GM23338 (cell line): ENCODE data around the gene ACRBP. TPM values are rescaled to one million over a fixed set of nuclear protein-coding genes. Genes with fewer than 3 reads are reported as not detected.

Experiments used
- ATAC-seq: fragments of 200-7000 bp; cut with Tn5 transposase; 3 replicates; pipeline ENCODE4 v1.9.1; 2020
- DNase-seq: peaks from one replicate; pipeline ENCODE4 v3.0.0-alpha.2; 2015; ENCODE audit warnings: low spot score
- H2AFZ ChIP-seq: fragments of 200-600 bp; sonication (generic); 2 replicates; pipeline ENCODE4 v1.8.0; 2016; ENCODE audit warnings: antibody characterized with exemption, mild to moderate bottlenecking, moderate library complexity
- H3F3A ChIP-seq: fragments of 200-600 bp; sonication (generic); replicated peaks from 2 replicates; pipeline ENCODE4 v1.8.0; 2017; ENCODE audit warnings: antibody characterized with exemption, mixed run types, low read depth
- H3K27ac ChIP-seq: fragments of 200-600 bp; sonication (generic); 2 replicates; pipeline ENCODE4 v1.6.1; 2016; ENCODE audit warnings: low read depth
- H3K27me3 ChIP-seq: fragments of 200-600 bp; sonication (generic); 2 replicates; pipeline ENCODE4 v1.8.0; 2016; ENCODE audit warnings: mild to moderate bottlenecking, mixed run types, moderate library complexity; ENCODE audit not compliant: insufficient read depth
- H3K36me3 ChIP-seq: fragments of 200-600 bp; sonication (generic); 2 replicates; pipeline ENCODE4 v1.8.0; 2016; ENCODE audit warnings: mild to moderate bottlenecking; ENCODE audit not compliant: insufficient read depth
- H3K4me1 ChIP-seq: fragments of 200-600 bp; sonication (generic); 2 replicates; pipeline ENCODE4 v1.8.0; 2016; ENCODE audit warnings: mild to moderate bottlenecking, moderate library complexity; ENCODE audit not compliant: insufficient read depth
- H3K4me2 ChIP-seq: fragments of 200-600 bp; sonication (generic); 2 replicates; pipeline ENCODE4 v1.7.1; 2017; ENCODE audit warnings: mixed run types
- H3K4me3 ChIP-seq: fragments of 200-600 bp; sonication (generic); 2 replicates; pipeline ENCODE4 v1.6.1; 2016; ENCODE audit warnings: mixed run types
- H3K79me2 ChIP-seq: fragments of 200-600 bp; sonication (generic); replicated peaks from 2 replicates; pipeline ENCODE4 v1.8.0; 2017; ENCODE audit warnings: mild to moderate bottlenecking; ENCODE audit not compliant: insufficient read depth
- H3K9me2 ChIP-seq: fragments of 200-600 bp; sonication (generic); 2 replicates; pipeline ENCODE4 v1.8.0; 2017; ENCODE audit not compliant: insufficient read depth
- H4K20me1 ChIP-seq: fragments of 200-600 bp; sonication (generic); replicated peaks from 2 replicates; pipeline ENCODE4 v1.8.0; 2017; ENCODE audit warnings: mild to moderate bottlenecking; ENCODE audit not compliant: insufficient read depth
- H3K27ac Mint-ChIP-seq: 2 replicates; pipeline ENCODE4 v1.8.0; 2020; ENCODE audit warnings: inconsistent platforms, mild to moderate bottlenecking, moderate library complexity, mixed read lengths
- H3K27me3 Mint-ChIP-seq: 3 replicates; pipeline ENCODE4 v1.8.0; 2022; ENCODE audit warnings: low read depth, mild to moderate bottlenecking, moderate library complexity, mixed read lengths, inconsistent platforms; ENCODE audit not compliant: insufficient read depth, poor library complexity
- H3K36me3 Mint-ChIP-seq: 3 replicates; pipeline ENCODE4 v1.8.0; 2021; ENCODE audit warnings: low read depth, mild to moderate bottlenecking, inconsistent platforms, moderate library complexity, mixed read lengths
- H3K4me1 Mint-ChIP-seq: 3 replicates; pipeline ENCODE4 v1.8.0; 2020; ENCODE audit warnings: mild to moderate bottlenecking, inconsistent platforms, mixed read lengths
- H3K4me3 Mint-ChIP-seq: 3 replicates; pipeline ENCODE4 v1.8.0; 2021; ENCODE audit warnings: moderate library complexity, mild to moderate bottlenecking, inconsistent platforms, mixed read lengths
- H3K9me3 Mint-ChIP-seq: 3 replicates; pipeline ENCODE4 v1.8.0; 2020; ENCODE audit warnings: moderate library complexity, mild to moderate bottlenecking, inconsistent platforms, mixed read lengths
- EZH2 ChIP-seq: fragments of 200-600 bp; sonication (generic); IDR thresholded peaks from one replicate; pipeline ENCODE4 v1.8.0; 2017; ENCODE audit warnings: antibody characterized with exemption, mild to moderate bottlenecking, low read depth; ENCODE audit not compliant: unreplicated experiment
- NANOG ChIP-seq: IDR thresholded peaks from 2 replicates; pipeline ENCODE4 v1.6.1; 2016; ENCODE audit warnings: antibody characterized with exemption, borderline replicate concordance
- POLR2AphosphoS5 ChIP-seq: IDR thresholded peaks from 2 replicates; pipeline ENCODE4 v1.6.1; 2016; ENCODE audit warnings: antibody characterized with exemption, low read depth
- STAT1 ChIP-seq: IDR thresholded peaks from one replicate; pipeline ENCODE4 v1.6.1; 2016; ENCODE audit warnings: antibody characterized with exemption; ENCODE audit not compliant: unreplicated experiment
- ZNF462 ChIP-seq: fragments of 250-450 bp; sonication (Bioruptor Pico); IDR thresholded peaks from 2 replicates; pipeline ENCODE4 v1.5.0; 2020; ENCODE audit warnings: mild to moderate bottlenecking, moderate library complexity
- polyA plus RNA-seq: library from polyadenylated mRNA; unstranded; fragments of >200 nt; fragmentation: Nextera tagmentation; extraction: Ambion mirVana; gene quantifications from 2 replicates; pipeline ENCODE4 v1.2.1, GENCODE V29; 2016
- total RNA-seq: library from RNA; depleted of rRNA; stranded (reverse); fragments of >200 nt; shearing (Covaris generic); gene quantifications from 2 replicates; pipeline ENCODE4 v1.2.3, GENCODE V29; 2014

The ACRBP gene
- total and polyA plus RNA-seq, 2 experiments from 2014 or later, result 0.70 to 2.2 TPM

GRCh38 chr12:6650832-6651231 lies 3.6 kb upstream of the ACRBP start:
- Histone ChIP-seq H2AFZ (no peak overlapping the region), H3K79me2 (no peaks in the 10 kb centered on the region), H3K27me3 (peaks cover 11% of the 10 kb centered on the region), H4K20me1 (peaks cover 7% of the 10 kb centered on the region; the same call in 1 of the 2 replicates), H3K36me3 (peaks cover 10% of the 10 kb centered on the region), H3K4me2 (no peak overlapping the region), H3K9me2 (no peaks in the 10 kb centered on the region), H3K4me1 (no peaks in the 10 kb centered on the region), H3K27ac (no peak overlapping the region), H3F3A (peaks cover 15% of the 10 kb centered on the region; the same call in 1 of the 2 replicates), H3K4me3 (no peak overlapping the region)
- DNase-seq, result no peak
- no peak overlapping the region for H3K4me3 Mint-ChIP-seq
- no peak for ATAC-seq
- H3K4me1 Mint-ChIP-seq, result no peaks in the 10 kb centered on the region
- H3K9me3 Mint-ChIP-seq, result no peaks in the 10 kb centered on the region
- H3K27ac Mint-ChIP-seq, result no peak overlapping the region
- no peaks in the 10 kb centered on the region for H3K27me3 Mint-ChIP-seq
- TF ChIP-seq ZNF462, result no peak
- peaks cover 33% of the 10 kb centered on the region for H3K36me3 Mint-ChIP-seq

GRCh38 chr12:6646276-6647082 lies 753 bp downstream of the ACRBP start:
- Mint-ChIP-seq H3K4me3 (peak overlapping the region; percentile 85), H3K9me3 (no peaks in the 10 kb centered on the region), H3K4me1 (peaks cover 9% of the 10 kb centered on the region), H3K27ac (no peak overlapping the region), H3K27me3 (peaks cover 5% of the 10 kb centered on the region), H3K36me3 (peaks cover 15% of the 10 kb centered on the region; the same call in 2 of the 3 replicates)
- H3K27ac ChIP-seq, result no peak overlapping the region
- peak; percentile 66 for DNase-seq
- H3K36me3 ChIP-seq, result 0 out of 2 replicates have a peak, but pooled peaks cover 4% of the 10 kb centered on the region
- no peaks in the 10 kb centered on the region for H3K9me2 ChIP-seq
- H3K4me2 ChIP-seq, result peak overlapping the region; percentile 93
- no peaks in the 10 kb centered on the region for H4K20me1 ChIP-seq
- H3K79me2 ChIP-seq, result no peaks in the 10 kb centered on the region
- H3F3A ChIP-seq, result peaks cover 9% of the 10 kb centered on the region; the same call in 1 of the 2 replicates
- H3K4me1 ChIP-seq, result peaks cover 10% of the 10 kb centered on the region; the same call in 1 of the 2 replicates
- peaks cover 24% of the 10 kb centered on the region for H3K27me3 ChIP-seq
- peak overlapping the region; percentile 95 for H2AFZ ChIP-seq
- ATAC-seq, result peak; percentile 76
- peak overlapping the region; percentile 87 for H3K4me3 ChIP-seq
- TF ChIP-seq STAT1 (no peak), NANOG (no peak), EZH2 (no peak), ZNF462 (no peak), POLR2AphosphoS5 (no peak)
